Limb (tissue), 2 donors: ENCODE data around the gene SETD2.
A peak's percentile ranks its signal among the peaks of the same experiment; 100 is the strongest.

Experiments used
- DNase-seq, 2 donors: peaks; one replicate each; pipeline ENCODE4 v3.0.0-alpha.2; 2016; ENCODE audit errors: extremely low spot score in 2 of 2

SETD2 gene

GRCh38 chr3:47009225-47010110, 154.4 kb downstream of the SETD2 start:
- peak; percentile 93 to 95 for DNase-seq

GRCh38 chr3:47008851-47009224, 155.1 kb downstream of the SETD2 start:
- DNase-seq: no peak

- DNase-seq: peak in 1 of 2 donors; percentile 27
These were observed 155.6 kb downstream of the SETD2 start for GRCh38 chr3:47008234-47008796.

DNA sequence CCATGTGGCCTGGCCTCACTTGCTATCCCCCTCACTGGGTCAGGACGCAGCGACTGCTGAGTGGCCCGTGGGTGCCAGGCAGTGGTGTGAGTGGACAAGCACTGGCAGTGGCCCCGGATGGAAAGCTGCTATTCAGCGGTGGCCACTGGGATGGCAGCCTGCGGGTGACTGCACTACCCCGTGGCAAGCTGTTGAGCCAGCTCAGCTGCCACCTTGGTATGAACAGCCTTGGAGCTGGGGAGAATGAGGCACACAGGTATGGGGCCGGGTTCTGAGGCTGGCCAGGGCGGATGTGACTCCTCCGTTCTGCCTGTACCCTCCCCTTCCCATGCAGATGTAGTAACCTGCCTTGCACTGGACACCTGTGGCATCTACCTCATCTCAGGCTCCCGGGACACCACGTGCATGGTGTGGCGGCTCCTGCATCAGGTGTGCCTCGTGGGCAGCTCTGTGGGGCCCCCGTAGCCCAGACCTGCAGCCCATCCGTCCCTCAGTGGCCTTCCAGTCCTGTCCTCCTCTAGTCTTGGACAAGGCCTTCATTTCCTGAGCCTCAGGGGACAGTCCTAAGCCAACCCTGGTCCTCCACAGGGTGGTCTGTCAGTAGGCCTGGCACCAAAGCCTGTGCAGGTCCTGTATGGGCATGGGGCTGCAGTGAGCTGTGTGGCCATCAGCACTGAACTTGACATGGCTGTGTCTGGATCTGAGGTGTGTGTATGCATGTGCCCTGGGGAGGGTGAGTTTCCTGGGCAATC, 156.3 kb downstream of the SETD2 start:
- peak in 1 of 2 donors; percentile 28 for DNase-seq

- no peak for DNase-seq
These were observed 156.9 kb downstream of the SETD2 start for GRCh38 chr3:47007001-47007400.

- no peak for DNase-seq
These were observed 157.7 kb downstream of the SETD2 start for GRCh38 chr3:47006145-47006651.

DNA sequence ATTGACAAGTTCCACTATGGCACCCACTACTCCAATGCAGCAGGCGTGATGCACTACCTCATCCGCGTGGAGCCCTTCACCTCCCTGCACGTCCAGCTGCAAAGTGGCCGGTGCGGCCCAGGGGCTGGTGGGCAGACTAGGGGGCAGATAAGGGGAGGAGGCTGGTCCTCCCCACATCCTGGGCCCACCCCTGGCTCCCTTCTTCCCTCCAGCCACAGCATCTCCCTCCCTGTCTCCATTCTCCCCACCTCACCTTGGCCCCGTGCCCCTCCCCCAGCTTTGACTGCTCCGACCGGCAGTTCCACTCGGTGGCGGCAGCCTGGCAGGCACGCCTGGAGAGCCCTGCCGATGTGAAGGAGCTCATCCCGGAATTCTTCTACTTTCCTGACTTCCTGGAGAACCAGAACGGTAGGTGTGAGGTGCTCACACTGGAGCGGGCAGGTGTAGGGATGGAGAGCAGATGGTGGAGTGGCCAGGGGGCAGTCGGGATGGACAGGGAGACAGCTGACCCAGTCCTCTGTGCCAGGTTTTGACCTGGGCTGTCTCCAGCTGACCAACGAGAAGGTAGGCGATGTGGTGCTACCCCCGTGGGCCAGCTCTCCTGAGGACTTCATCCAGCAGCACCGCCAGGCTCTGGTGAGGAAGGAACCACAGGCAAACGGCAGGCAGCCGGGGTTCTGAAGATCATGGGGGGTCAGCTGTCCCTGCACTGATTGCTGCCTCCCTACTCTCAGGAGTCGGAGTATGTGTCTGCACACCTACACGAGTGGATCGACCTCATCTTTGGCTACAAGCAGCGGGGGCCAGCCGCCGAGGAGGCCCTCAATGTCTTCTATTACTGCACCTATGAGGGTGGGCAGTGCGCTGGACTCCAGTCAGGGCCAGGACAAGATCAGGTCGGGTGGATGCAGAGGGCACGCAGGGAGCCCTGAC, 158.4 kb downstream of the SETD2 start:
- DNase-seq: peak in 1 of 2 donors; percentile 27

DNA sequence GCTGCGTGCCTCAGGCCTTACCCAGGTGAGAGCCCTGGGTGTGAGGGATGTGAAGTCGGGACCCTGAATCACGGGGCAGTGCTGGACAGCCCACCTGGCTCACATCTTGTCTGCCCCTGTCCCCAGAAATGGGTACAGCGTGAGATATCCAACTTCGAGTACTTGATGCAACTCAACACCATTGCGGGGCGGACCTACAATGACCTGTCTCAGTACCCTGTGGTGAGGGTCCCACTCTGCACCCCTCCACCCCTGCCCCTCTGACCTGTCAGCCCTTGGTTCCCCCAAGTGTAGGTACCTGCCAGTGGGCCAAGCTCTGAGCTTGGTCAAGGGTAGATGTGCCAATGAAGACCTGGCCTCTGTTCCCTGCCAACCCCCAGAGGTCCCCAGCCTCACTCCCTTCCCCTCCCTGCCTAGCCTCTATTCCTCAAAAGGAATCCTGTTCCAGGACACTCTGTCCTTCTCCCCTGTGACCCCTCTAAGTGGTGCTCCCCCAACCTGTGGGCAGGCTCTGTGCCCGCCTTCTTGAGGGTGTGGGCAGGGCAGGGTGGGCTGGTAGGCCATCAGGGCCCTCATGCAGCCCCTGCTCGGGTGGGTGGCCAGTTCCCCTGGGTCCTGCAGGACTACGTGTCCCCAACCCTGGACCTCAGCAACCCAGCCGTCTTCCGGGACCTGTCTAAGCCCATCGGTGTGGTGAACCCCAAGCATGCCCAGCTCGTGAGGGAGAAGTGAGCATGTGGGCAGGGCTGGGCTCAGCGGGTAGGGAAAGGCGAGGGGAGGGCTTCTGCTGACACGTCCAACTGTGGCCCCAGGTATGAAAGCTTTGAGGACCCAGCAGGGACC, 159.3 kb downstream of the SETD2 start:
- peak in 1 of 2 donors; percentile 27 for DNase-seq

GRCh38 chr3:47003461-47004368, 160.2 kb downstream of the SETD2 start:
- no peak for DNase-seq

DNA sequence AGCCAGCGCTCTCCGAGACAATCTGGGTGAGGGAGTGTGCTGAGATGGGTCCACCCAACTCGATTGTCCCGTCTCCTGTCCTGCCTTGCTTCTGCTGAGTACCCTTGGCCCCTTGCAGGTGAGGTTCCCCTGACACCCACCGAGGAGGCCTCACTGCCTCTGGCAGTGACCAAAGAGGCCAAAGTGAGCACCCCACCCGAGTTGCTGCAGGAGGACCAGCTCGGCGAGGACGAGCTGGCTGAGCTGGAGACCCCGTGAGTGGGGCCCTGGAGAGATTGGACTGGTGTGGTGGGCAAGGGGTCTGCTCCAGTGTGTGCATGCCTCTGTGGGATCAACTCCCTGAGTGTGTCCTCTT, 160.9 kb downstream of the SETD2 start:
- DNase-seq: no peak

DNA sequence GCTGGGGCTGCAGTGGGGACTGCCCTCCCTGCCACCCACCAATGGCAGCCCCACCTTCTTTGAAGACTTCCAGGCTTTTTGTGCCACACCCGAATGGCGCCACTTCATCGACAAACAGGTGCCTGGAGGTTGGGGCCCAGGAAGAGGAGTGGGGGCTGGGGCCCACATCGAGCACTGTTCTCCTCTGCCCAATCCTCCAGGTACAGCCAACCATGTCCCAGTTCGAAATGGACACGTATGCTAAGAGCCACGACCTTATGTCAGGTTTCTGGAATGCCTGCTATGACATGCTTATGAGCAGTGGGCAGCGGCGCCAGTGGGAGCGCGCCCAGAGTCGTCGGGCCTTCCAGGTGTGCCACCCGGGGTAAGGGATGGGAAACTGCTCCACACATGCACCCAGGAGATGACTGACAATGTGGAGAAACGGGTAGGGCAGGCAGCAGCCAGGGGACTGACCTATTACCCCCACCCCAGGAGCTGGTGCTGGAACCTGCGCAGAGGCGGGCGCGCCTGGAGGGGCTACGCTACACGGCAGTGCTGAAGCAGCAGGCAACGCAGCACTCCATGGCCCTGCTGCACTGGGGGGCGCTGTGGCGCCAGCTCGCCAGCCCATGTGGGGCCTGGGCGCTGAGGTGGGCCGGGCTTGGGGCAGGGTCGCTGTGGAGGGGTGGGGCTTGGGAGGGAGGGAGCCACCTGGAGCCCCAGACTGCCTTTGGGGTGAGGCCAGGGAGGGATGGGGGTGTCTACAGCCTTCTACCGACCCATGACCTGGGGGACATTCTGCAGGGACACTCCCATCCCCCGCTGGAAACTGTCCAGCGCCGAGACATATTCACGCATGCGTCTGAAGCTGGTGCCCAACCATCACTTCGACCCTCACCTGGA, 161.5 kb downstream of the SETD2 start:
- no peak for DNase-seq

GRCh38 chr3:47001731-47002170, 162.2 kb downstream of the SETD2 start:
- DNase-seq: no peak

DNA sequence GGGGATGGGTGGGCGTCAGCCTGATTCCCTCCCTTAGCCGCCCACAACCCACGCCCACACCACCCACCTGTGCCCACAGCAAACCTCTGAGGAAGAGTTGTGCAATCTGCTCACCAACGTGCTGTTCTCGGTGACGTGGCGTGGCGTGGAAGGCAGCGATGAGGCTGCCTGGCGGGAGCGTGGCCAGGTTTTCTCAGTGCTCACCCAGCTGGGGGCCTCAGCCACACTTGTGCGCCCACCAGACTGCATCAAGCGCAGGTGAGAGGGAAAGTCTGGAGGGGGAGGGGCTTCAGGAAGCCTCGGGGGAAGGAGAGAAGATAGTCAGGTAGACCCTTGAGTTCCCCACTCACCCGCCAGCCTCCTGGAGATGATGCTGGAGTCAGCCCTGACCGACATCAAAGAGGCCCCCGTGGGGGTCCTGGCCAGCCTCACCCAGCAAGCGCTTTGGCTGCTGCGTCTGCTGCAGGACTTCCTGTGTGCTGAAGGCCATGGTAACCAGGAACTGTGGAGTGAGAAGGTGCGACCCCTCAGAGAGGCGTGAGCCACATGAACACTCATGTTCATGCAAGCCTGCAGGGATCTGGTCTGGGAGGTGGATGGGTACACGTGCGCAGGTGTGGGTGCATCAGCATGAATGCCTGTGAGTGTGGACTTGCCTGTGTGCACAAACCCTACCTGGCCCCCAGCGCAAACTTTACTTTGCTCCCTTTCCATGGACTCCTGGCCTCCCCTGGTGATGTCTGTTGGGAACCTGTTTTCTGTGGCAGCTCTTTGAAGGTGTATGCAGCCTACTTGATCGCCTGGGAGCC, 162.8 kb downstream of the SETD2 start:
- no peak for DNase-seq

GRCh38 chr3:47000198-47000815, 163.6 kb downstream of the SETD2 start:
- no peak for DNase-seq

- no peak for DNase-seq
These were observed 164.3 kb downstream of the SETD2 start for GRCh38 chr3:46999516-47000197.

DNA sequence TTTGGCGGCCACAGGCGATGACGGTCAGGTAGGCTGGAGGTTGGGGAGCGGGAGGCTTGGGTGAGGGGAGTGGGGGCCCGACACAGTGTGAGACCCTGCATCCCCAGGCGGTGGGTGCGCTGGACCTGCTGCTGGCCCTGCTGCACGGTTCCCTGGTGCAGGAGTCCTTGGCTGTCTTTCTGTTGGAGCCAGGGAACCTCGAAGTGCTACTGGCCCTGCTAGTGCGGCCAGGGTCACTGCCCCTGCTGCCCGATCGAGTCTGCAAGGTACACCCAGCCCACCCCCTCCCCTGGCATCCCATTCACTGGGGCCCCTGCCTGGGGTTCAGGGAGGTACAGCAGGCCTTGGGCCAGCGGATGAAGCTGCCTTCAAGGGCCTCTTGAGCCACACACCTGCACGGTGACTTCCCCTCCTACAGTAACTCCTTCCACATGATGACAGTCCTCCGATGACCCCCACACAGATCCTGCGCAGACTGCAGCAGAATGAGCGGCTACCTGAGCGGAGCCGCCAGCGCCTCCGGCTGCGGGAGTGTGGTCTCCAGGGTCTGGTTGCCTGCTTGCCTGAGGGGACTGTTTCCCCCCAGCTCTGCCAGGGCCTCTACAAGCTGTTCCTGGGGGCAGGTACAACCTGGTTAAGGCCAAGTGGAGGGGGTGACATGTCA, 164.9 kb downstream of the SETD2 start:
- no peak for DNase-seq
